EL (cell line): Measurements from ENCODE around the gene CCDC175.

ENCODE experiments used
- DNase-seq: peaks from one replicate; pipeline ENCODE4 v3.0.0-alpha.2; 2016

Gene CCDC175

GRCh38 chr14:59538936-59539335, 37.7 kb downstream of the CCDC175 start:
- no peak for DNase-seq

GRCh38 chr14:59537476-59537875, 39.1 kb downstream of the CCDC175 start:
- no peak for DNase-seq

GRCh38 chr14:59534361-59534987, 42.1 kb downstream of the CCDC175 start:
- peak; percentile 23 for DNase-seq

GRCh38 chr14:59532419-59532818, 44.2 kb downstream of the CCDC175 start:
- no peak for DNase-seq

GRCh38 chr14:59530349-59530748, 46.3 kb downstream of the CCDC175 start:
- DNase-seq = no peak

GRCh38 chr14:59529189-59529588, 47.4 kb downstream of the CCDC175 start:
- DNase-seq = no peak

GRCh38 chr14:59520224-59520623, 56.4 kb downstream of the CCDC175 start:
- DNase-seq = no peak

- DNase-seq = no peak
Measured at GRCh38 chr14:59511916-59512575, 64.6 kb downstream of the CCDC175 start.

GRCh38 chr14:59510966-59511365, 65.6 kb downstream of the CCDC175 start:
- no peak for DNase-seq

- no peak for DNase-seq
Measured at GRCh38 chr14:59510001-59510400, 66.6 kb downstream of the CCDC175 start.

- no peak for DNase-seq
Measured at GRCh38 chr14:59509101-59509500, 67.5 kb downstream of the CCDC175 start.

GRCh38 chr14:59507752-59508103, 68.9 kb downstream of the CCDC175 start:
- DNase-seq = no peak

- peak; percentile 60 for DNase-seq
Measured at GRCh38 chr14:59507063-59507751, 69.4 kb downstream of the CCDC175 start.

GRCh38 chr14:59503256-59503655, 73.4 kb downstream of the CCDC175 start:
- no peak for DNase-seq

- DNase-seq = no peak
Measured at GRCh38 chr14:59500732-59501131, 75.9 kb downstream of the CCDC175 start.

GRCh38 chr14:59492384-59492783, 84.2 kb downstream of the CCDC175 start:
- no peak for DNase-seq

GRCh38 chr14:59490756-59491155, 85.9 kb downstream of the CCDC175 start:
- no peak for DNase-seq

GRCh38 chr14:59484639-59485175, 91.9 kb downstream of the CCDC175 start:
- no peak for DNase-seq

- DNase-seq = peak; percentile 96
Measured at GRCh38 chr14:59483819-59484638, 92.6 kb downstream of the CCDC175 start, which contains the start of the genes JKAMP and L3HYPDH. Gene JKAMP, plus strand, starts transcription at chr14:59484517. Its CDS starts 73 bp downstream, at chr14:59484590. Gene L3HYPDH, minus strand, starts transcription at chr14:59484408. Its CDS starts 92 bp downstream, at chr14:59484316.

GRCh38 chr14:59483363-59483762, 93.2 kb downstream of the CCDC175 start:
- peak; percentile 70 for DNase-seq

GRCh38 chr14:59482541-59483331, 93.9 kb downstream of the CCDC175 start:
- peak; percentile 96 for DNase-seq
